GM12872 (cell line): ENCODE results near the gene DDX41.
A peak's percentile ranks its signal among the peaks of the same experiment; 100 is the strongest.

ENCODE experiments used
- CTCF ChIP-seq: IDR thresholded peaks from 3 replicates; pipeline ENCODE4 v1.5.1; 2011; ENCODE audit warnings: low read depth, mild to moderate bottlenecking, low read length, moderate library complexity; ENCODE audit not compliant: insufficient read depth

Gene DDX41

GRCh38 chr5:177509381-177509951, 7.3 kb downstream of the DDX41 start, which contains the start of gene DOK3:
TSS of gene DOK3 (minus strand) at chr5:177509826. CDS start at chr5:177509540, 286 bp downstream.
- no peak for TF ChIP-seq CTCF

GRCh38 chr5:177508837-177509236, 7.9 kb downstream of the DDX41 start:
- TF ChIP-seq CTCF: no peak

GRCh38 chr5:177508221-177508611, 8.5 kb downstream of the DDX41 start:
- TF ChIP-seq CTCF: no peak

GRCh38 chr5:177507596-177508220, 9.1 kb downstream of the DDX41 start:
- 0 out of 3 replicates have a peak, but pooled peaks have one; percentile 30 for TF ChIP-seq CTCF

GRCh38 chr5:177507165-177507564, 9.6 kb downstream of the DDX41 start:
- TF ChIP-seq CTCF: peak; percentile 49; the same call in 2 of the 3 replicates

GRCh38 chr5:177505075-177505474, 11.7 kb downstream of the DDX41 start:
- no peak for TF ChIP-seq CTCF

- TF ChIP-seq CTCF: no peak
These were observed 12.4 kb downstream of the DDX41 start for GRCh38 chr5:177504086-177505056.
